NCI-H82 (cell line): ENCODE measurements around the gene TTYH2.
"Not testable (repeated sequence)": the region's sequence is repeated elsewhere in the genome, so short reads cannot be mapped to it uniquely, and the experiment has no call there.

ENCODE experiments used
- DNase-seq: peaks from one replicate; lab custom pipeline; 2025; lab: John Stamatoyannopoulos, UW

Gene TTYH2

GRCh38 chr17:74237321-74237720 is 23.9 kb downstream of the TTYH2 start:
- no peak for DNase-seq

- no peak for DNase-seq
These were observed 25.8 kb downstream of the TTYH2 start for GRCh38 chr17:74239172-74239571.

DNA sequence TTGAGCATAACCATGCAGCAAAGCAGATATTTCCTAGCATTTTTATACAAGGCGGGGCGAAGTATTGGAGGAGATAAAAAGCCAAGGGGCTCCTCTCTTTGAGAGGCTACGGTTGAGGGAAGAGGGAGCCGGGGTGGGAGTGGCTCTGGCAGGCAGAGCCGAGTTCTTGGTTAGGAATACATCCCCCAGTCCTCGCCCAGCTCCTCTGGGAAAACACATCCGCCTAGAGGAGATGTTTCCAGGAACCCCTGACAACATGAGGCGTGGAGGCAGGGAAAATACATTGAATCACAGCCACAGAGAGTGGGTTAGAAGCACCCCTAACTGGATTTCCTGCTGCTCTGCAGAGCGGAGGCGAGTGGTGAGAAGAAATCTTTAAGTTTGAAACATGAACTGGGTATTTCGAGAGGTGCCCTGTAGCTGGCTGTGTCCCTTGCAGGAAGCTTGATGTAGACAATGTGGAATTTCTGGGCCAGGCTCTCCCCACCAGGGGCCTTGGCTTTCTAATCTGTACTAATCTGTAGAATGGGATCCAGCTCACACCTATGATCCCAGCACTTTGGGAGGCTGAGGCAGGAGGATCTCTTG is 27.3 kb downstream of the TTYH2 start:
- no peak for DNase-seq

GRCh38 chr17:74241431-74241830 is 28.1 kb downstream of the TTYH2 start:
- no peak for DNase-seq

DNA sequence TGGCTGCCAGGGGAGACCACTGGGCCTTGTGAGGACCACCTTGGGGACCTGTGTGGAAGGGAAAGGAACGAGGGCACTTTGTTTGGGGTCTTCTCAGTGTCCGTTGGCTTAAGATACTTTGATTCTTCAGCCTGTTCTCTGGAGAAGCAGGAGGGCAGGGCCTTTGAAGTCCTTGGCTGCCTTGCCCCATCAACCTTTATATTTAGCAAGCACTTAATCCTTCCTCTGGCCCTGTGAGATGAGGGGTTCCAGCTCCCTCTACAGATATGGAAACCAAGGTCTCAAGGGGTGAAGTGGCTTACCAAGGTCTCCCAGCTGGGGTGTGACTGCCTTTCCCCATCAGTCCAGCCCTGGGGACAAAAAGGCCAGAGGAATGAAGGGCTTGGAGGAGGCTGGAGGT is 28.5 kb downstream of the TTYH2 start:
- DNase-seq = no peak

DNA sequence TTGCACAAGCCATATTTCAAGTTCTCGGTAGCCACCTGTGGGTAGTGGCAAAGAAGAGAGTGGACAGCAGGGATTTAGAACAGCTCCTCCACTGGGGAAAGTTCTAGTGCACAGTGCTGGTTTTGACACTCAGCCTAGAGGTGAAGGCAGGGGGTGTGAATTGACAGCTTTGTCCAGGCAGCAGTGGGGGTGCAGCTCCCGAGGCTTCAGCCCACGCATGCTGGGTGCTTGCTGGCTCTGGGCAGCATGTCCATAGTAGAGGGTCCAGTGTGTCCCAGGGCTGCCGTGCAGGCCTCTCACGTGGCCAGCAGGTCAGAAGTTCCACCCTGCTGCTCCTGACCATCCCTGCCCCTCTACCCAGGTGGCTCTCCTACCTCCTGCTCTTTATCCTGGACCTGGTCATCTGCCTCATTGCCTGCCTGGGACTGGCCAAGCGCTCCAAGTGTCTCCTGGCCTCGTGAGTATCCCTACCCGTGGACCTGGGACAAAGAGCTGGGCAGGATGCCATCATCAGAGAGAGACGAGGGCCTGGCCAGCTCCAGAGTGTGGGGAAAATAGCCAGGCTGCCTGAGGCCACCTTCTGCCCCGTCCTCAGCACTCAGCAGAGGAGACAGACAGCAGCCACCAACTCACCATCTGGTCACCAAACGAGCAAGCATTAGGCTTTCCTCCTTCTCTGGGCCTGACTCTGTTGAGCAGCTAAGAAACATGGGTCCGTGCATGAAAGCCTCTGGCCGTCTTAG is 29.8 kb downstream of the TTYH2 start:
- DNase-seq = no peak

DNA sequence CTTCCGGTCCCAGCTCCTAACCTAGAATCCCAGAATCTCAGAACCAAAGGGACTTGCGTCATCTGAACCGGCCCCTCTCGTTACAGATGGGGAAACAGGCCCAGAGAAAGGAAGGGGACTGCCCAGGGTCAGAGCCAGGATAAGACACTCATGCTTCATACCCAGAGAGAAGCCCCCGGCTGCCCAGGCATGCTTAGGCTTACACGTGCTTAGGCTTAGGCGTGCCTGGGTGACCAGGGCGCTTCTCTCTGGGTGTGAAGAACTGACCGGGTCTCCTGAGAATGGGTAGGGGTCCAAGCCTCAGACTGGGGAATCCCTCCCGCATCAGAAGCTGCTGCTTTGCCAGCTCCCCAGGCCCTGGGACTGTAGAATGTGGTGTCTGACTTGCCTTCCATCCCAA is 30.8 kb downstream of the TTYH2 start:
- no peak for DNase-seq

GRCh38 chr17:74244548-74244947 is 31.2 kb downstream of the TTYH2 start:
- DNase-seq = no peak

DNA sequence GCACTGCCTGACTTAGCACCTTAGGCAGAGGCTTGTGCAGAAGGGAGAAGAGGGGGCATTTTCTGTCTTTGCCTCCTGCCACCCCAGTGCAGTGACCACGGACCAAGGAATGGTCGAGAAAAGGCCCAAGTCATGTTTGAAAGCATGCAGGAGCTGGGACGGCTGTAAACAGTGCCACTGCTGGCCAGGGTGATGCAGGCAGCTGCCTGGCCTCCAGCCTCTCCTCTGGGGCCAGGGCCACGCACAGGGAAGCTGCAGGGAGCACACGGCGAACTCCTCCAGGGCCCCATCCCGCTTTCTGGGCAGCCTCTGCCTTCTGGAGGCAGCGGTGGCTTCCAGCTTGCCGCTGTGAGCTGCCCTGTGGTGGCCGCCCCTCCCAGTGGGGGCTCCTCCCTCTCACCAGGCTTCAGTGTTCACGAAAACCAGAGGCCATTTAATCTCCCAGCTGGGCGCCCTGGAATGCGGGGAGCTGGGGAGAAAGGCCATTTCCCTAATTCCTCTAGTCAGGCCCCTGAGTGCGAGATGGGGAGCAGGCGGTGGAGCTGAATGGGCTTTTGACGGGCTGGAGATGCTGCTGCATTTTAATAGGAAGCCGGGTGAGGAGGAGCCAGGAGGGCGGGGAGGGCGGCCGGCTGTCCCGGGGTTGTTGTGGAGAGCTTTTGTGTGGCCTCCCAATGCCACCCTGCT is 31.9 kb downstream of the TTYH2 start:
- no peak for DNase-seq

DNA sequence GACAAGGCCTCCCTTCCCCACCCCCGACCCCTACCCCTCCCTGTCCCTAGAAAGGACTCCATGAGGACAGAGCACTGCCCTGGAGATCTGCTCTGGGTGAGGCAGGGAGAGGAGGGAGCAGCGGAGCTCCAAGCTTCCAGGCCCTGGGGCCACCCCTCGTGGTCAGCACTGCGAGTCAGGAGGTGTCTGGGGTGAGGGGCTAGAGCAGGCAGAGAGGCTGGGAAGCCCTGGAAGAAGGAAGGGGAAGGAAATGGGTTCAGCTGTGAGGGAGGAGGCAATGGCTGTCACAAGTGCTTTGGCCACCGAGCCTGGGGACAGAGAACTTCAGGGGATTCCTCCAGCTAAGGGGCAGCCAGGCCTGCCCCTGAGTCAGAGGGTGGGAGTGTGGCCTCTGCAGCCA is 32.5 kb downstream of the TTYH2 start:
- DNase-seq = no peak

DNA sequence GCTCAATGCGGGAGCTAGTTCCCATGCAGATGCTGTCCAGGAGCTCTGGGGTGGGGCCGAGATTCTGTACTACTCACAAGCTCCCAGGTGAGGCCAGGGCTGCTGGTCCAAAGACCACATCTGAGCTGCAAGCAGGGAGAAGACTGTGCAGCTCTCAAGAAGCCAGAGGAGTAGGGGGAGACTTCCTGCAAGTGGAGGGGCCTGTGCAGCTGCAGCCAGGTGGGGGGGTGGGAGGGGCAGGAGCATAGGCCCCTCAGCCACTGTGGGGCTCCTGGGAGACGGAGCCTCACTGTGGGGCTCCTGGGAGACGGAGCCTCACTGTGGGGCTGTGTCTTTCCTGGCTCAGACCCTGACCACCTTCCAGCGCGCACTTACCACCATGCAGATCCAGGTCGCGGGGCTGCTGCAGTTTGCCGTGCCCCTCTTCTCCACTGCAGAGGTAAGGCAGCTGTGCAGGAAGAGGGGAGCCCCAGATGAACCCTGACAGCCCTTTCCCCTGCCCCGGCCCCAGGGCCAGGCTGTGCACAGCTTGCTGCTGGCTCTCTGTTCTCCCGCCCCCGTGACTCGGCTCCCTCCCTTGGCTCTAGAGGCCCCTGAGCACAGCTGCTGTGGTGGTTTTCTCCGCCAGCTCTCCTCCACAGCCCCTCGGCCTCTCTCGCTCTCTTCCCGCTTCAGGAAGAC is 36.4 kb downstream of the TTYH2 start:
- no peak for DNase-seq

GRCh38 chr17:74250324-74250995 is 37.1 kb downstream of the TTYH2 start:
- DNase-seq = no peak

- no peak for DNase-seq
These were observed 37.7 kb downstream of the TTYH2 start for GRCh38 chr17:74251051-74251450.

- no peak for DNase-seq
These were observed 38.2 kb downstream of the TTYH2 start for GRCh38 chr17:74251569-74251968.

- DNase-seq = no peak
These were observed 38.8 kb downstream of the TTYH2 start for GRCh38 chr17:74252211-74252610.

DNA sequence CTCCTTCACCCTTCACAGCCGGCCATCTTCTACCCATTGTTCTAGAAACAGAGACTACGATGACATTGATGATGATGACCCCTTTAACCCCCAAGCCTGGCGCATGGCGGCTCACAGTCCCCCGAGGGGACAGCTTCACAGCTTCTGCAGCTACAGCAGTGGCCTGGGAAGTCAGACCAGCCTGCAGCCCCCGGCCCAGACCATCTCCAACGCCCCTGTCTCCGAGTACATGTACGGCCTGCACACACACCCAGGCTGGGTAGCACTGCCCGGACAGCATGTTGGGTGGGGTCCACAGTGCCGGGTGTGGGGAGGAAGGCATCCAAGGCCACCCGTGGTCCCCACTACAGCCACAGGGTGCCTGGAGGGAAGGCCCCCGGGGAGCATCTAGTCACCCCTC is 39.7 kb downstream of the TTYH2 start:
- no peak for DNase-seq

GRCh38 chr17:74257311-74257710 is 43.9 kb downstream of the TTYH2 start:
- no peak for DNase-seq

DNA sequence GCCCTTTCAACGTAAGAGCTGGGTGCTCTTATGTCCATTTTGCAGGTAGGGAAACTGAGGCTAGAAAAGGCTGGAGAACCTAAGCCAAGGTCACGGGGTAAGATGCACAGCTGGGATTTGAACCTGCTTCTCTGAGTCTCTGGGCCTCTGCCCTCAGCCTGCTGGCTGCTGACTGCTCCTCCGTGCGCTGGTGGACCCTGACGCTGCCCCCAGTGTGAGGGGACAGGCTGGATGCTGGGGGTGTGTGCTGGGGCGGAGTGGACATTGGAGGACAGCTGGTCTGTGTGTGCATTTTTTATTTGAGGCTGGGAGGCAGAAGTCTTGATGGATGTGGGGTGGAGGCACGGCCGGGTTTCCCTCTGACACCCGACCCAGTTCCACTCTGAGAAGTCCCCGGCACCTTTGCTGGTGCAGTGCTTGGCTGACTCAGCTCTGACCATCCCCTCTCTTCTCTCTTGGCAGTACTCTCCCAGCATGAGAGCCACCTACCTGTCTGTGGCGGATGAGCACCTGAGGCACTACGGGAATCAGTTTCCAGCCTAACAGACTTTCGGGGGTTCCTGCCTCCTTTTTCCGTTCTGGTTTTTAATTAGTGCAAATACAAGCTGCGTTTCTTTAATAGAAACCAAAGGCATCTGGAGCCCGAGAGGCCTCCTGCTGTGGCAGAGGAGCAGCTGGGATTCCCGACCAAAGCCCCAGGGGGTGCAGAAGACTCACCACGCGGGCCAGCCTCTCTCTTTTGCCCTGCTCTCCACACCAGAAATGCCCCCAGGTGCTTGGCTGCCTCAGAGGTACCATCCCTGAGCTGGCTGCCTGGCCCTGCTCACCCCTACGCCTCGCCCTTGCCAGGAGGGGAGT is 46.5 kb downstream of the TTYH2 start:
- no peak for DNase-seq

DNA sequence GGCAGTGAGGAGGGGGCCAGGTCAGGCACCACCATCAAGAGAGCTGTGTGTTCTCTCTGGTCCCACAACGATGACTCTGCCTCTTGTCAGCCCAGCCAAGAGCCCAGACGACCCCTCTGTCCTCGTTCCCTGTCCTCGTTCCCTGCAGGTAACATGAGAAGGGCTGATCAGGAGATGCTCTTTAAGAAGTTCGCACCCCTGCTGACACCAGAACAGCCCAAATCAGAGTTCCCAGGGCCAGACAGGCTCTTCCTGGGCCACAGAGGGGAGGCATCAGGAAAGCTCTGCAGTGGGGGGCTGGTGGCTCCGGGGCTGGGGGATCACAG is 47.1 kb downstream of the TTYH2 start:
- no peak for DNase-seq

GRCh38 chr17:74262601-74263000 is 49.2 kb downstream of the TTYH2 start:
- DNase-seq = peak; percentile 39

DNA sequence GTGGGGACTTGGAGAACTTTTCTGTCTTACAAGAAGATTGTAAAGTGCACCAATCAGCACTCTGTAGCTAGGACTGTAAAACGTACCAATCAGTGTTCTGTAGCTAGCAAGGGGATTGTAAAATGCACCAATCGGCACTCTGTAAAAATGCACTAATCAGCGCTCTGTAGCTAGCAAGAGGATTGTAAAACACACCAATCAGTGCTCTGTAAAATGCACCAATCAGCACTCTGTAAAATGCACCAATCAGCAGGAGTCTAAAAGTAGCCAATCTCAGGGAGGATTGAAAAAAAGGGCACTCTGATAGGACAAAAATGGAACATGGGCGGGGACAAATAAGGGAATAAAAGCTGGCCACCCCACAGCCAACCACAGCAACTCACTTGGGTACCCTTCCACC is 53.7 kb downstream of the TTYH2 start:
- not testable (repeated sequence) for DNase-seq
